ENCODE measurements around the gene SLC27A1.

GRCh38 chr19:17468302-17469091 is 1.8 kb upstream of the SLC27A1 start:
- TF ChIP-seq, protein P1, sequence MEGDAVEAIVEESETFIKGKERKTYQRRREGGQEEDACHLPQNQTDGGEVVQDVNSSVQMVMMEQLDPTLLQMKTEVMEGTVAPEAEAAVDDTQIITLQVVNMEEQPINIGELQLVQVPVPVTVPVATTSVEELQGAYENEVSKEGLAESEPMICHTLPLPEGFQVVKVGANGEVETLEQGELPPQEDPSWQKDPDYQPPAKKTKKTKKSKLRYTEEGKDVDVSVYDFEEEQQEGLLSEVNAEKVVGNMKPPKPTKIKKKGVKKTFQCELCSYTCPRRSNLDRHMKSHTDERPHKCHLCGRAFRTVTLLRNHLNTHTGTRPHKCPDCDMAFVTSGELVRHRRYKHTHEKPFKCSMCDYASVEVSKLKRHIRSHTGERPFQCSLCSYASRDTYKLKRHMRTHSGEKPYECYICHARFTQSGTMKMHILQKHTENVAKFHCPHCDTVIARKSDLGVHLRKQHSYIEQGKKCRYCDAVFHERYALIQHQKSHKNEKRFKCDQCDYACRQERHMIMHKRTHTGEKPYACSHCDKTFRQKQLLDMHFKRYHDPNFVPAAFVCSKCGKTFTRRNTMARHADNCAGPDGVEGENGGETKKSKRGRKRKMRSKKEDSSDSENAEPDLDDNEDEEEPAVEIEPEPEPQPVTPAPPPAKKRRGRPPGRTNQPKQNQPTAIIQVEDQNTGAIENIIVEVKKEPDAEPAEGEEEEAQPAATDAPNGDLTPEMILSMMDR (IDR thresholded peaks at IDR 0.05; ENCODE audit: insufficient read depth, low read depth, low read length) = no peak
- no peak for TF ChIP-seq EZH2 (IDR thresholded peaks at IDR 0.05; ENCODE audit: insufficient read depth, low read length)
